HepG2 (cell line): ENCODE measurements around the gene CD58. TPM values are rescaled to one million over a fixed set of nuclear protein-coding genes. Genes with fewer than 3 reads are reported as not detected.

Experiments
- ELF1 ChIP-seq: sonication (generic); formaldehyde crosslinking; IDR thresholded peaks from 2 replicates; pipeline ENCODE4 v1.4.0; 2020; ENCODE audit warnings: missing genetic modification reagents
- FOXA3 ChIP-seq: IDR thresholded peaks from 2 replicates; pipeline ENCODE4 v1.6.1; 2016; ENCODE audit warnings: missing genetic modification reagents, missing compliant biosample characterization
- HNF1B ChIP-seq: sonication (generic); formaldehyde crosslinking; IDR thresholded peaks from 2 replicates; pipeline ENCODE4 v1.5.1; 2020; ENCODE audit warnings: mild to moderate bottlenecking, moderate library complexity, missing genetic modification reagents
- HOXA3 ChIP-seq: sonication (generic); formaldehyde crosslinking; IDR thresholded peaks from 2 replicates; pipeline ENCODE4 v1.5.0; 2020; ENCODE audit warnings: missing genetic modification reagents
- SOX6 ChIP-seq, 2 experiments: fragments of 450-650 bp in 1 of 2; sonication (generic) in 1 of 2; formaldehyde crosslinking in 1 of 2; IDR thresholded peaks; 2 replicates each; pipeline versions ENCODE4 v1.4.0 to v1.6.1; 2017 to 2020; ENCODE audit warnings: antibody characterized with exemption in 1 of 2, mild to moderate bottlenecking in 1 of 2, missing genetic modification reagents in 1 of 2
- SP140L ChIP-seq: sonication (generic); formaldehyde crosslinking; IDR thresholded peaks from 2 replicates; pipeline ENCODE4 v1.4.0; 2020; ENCODE audit warnings: missing genetic modification reagents, borderline replicate concordance
- SRSF1 ChIP-seq: fragments of 200-400 bp; formaldehyde crosslinking; optimal IDR thresholded peaks from 2 replicates; pipeline ENCODE3; 2017; ENCODE audit warnings: mild to moderate bottlenecking, low read depth, low read length, moderate library complexity
- YY1 ChIP-seq: IDR thresholded peaks from 2 replicates; pipeline ENCODE4 v1.6.1; 2011; ENCODE audit warnings: low read length, low read depth, moderate library complexity, mild to moderate bottlenecking; ENCODE audit not compliant: insufficient read depth, insufficient replicate concordance
- ZNF10 ChIP-seq: sonication (generic); formaldehyde crosslinking; IDR thresholded peaks from 2 replicates; pipeline ENCODE4 v1.4.0; 2020; ENCODE audit warnings: mild to moderate bottlenecking, low read depth, missing genetic modification reagents, borderline replicate concordance
- ZNF331 ChIP-seq: sonication (generic); formaldehyde crosslinking; IDR thresholded peaks from 2 replicates; pipeline ENCODE4 v1.4.0; 2020; ENCODE audit warnings: missing genetic modification reagents
- ZNF337 ChIP-seq: sonication (generic); formaldehyde crosslinking; IDR thresholded peaks from 2 replicates; pipeline ENCODE4 v1.5.1; 2020; ENCODE audit warnings: missing genetic modification reagents, low read depth, mild to moderate bottlenecking, borderline replicate concordance
- ZNF362 ChIP-seq: sonication (generic); formaldehyde crosslinking; IDR thresholded peaks from 2 replicates; pipeline ENCODE4 v1.4.0; 2020; ENCODE audit warnings: missing genetic modification reagents, mild to moderate bottlenecking, borderline replicate concordance
- ZNF431 ChIP-seq: sonication (generic); formaldehyde crosslinking; IDR thresholded peaks from 2 replicates; pipeline ENCODE4 v1.9.0; 2022; ENCODE audit warnings: missing genetic modification reagents, low read depth, mild to moderate bottlenecking, borderline replicate concordance
- ZNF672 ChIP-seq: sonication (generic); formaldehyde crosslinking; IDR thresholded peaks from 2 replicates; pipeline ENCODE4 v1.8.1; 2022; ENCODE audit warnings: missing genetic modification reagents
- polyA plus RNA-seq, 8 experiments: library from polyadenylated mRNA; depleted of rRNA in 3 of 8; stranded (reverse) in 7 of 8; unstranded in 1 of 8; fragments of >200 nt; fragmentation: Illumina TruSeq in 4 of 8; extraction: Trizol in 4 of 8; gene quantifications; 2 replicates each; pipeline versions ENCODE4 v1.2.1 to v1.2.3, GENCODE V29; 2011 to 2016; ENCODE audit warnings: low read depth in 4 of 8, missing spikeins in 1 of 8, mixed read lengths in 1 of 8; ENCODE audit not compliant: insufficient read depth in 1 of 8
- total RNA-seq, 5 experiments: library from RNA; depleted of rRNA; stranded (reverse); fragments of >200 nt; fragmentation: Illumina TruSeq; extraction: Trizol; gene quantifications; 2 replicates each; pipeline ENCODE4 v1.2.3, GENCODE V29; 2016; ENCODE audit warnings: low read depth in 1 of 5
- TF ChIP-seq, protein P1 (sequence below): sonication (generic); formaldehyde crosslinking; IDR thresholded peaks from 2 replicates; pipeline ENCODE4 v1.5.0; 2020; ENCODE audit warnings: mild to moderate bottlenecking, missing genetic modification reagents, borderline replicate concordance
- TF ChIP-seq, protein P2 (sequence below): sonication (generic); formaldehyde crosslinking; IDR thresholded peaks from 2 replicates; pipeline ENCODE4 v1.4.0; 2020; ENCODE audit warnings: missing genetic modification reagents

CD58 gene
- total and polyA plus RNA-seq, 2 of the 13 experiments (the other 11 are each of a cell fraction or from before 2014, with no cell fraction given) = 9.4 to 13.5 TPM

GRCh38 chr1:116498789-116499628 lies 71.8 kb downstream of the CD58 start (continued):
- TF ChIP-seq HNF1B (CRISPR knock-in tag) (0 out of 2 replicates have a peak, but pooled peaks have one; percentile 21), ZNF431 (CRISPR knock-in tag) (no peak), ZNF337 (CRISPR knock-in tag) (no peak), SOX6 (IDR thresholded peaks at IDR 0.05) (no peak), SOX6 (CRISPR knock-in tag; IDR thresholded peaks at IDR 0.05) (0 out of 2 replicates have a peak, but pooled peaks have one; percentile 30), ZNF362 (CRISPR knock-in tag) (no peak), YY1 (peak; percentile 63), HOXA3 (CRISPR knock-in tag) (peak; percentile 29; the same call in 1 of the 2 replicates), FOXA3 (0 out of 2 replicates have a peak, but pooled peaks have one; percentile 15), SRSF1 (no peak), SP140L (CRISPR knock-in tag) (0 out of 2 replicates have a peak, but pooled peaks have one; percentile 62), ZNF10 (CRISPR knock-in tag) (no peak), ZNF672 (CRISPR knock-in tag) (no peak), ZNF331 (0 out of 2 replicates have a peak, but pooled peaks have one; percentile 28), ELF1 (CRISPR knock-in tag) (0 out of 2 replicates have a peak, but pooled peaks have one; percentile 27)
- TF ChIP-seq, protein P1, sequence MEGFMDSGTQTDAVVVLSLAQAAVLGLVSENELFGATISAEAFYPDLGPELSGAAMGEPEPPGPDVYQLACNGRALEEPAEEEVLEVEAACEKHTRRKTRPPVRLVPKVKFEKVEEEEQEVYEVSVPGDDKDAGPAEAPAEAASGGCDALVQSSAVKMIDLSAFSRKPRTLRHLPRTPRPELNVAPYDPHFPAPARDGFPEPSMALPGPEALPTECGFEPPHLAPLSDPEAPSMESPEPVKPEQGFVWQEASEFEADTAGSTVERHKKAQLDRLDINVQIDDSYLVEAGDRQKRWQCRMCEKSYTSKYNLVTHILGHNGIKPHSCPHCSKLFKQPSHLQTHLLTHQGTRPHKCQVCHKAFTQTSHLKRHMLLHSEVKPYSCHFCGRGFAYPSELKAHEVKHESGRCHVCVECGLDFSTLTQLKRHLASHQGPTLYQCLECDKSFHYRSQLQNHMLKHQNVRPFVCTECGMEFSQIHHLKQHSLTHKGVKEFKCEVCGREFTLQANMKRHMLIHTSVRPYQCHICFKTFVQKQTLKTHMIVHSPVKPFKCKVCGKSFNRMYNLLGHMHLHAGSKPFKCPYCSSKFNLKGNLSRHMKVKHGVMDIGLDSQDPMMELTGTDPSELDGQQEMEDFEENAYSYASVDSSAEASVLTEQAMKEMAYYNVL (CRISPR knock-in tag) = peak; percentile 60; the same call in 1 of the 2 replicates
- TF ChIP-seq, protein P2, sequence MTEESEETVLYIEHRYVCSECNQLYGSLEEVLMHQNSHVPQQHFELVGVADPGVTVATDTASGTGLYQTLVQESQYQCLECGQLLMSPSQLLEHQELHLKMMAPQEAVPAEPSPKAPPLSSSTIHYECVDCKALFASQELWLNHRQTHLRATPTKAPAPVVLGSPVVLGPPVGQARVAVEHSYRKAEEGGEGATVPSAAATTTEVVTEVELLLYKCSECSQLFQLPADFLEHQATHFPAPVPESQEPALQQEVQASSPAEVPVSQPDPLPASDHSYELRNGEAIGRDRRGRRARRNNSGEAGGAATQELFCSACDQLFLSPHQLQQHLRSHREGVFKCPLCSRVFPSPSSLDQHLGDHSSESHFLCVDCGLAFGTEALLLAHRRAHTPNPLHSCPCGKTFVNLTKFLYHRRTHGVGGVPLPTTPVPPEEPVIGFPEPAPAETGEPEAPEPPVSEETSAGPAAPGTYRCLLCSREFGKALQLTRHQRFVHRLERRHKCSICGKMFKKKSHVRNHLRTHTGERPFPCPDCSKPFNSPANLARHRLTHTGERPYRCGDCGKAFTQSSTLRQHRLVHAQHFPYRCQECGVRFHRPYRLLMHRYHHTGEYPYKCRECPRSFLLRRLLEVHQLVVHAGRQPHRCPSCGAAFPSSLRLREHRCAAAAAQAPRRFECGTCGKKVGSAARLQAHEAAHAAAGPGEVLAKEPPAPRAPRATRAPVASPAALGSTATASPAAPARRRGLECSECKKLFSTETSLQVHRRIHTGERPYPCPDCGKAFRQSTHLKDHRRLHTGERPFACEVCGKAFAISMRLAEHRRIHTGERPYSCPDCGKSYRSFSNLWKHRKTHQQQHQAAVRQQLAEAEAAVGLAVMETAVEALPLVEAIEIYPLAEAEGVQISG (CRISPR knock-in tag) = 0 out of 2 replicates have a peak, but pooled peaks have one; percentile 23
